Right cardiac atrium (tissue), 5 donors: ENCODE measurements around the gene MC4R. TPM values are rescaled to one million over a fixed set of nuclear protein-coding genes. Genes with fewer than 3 reads are reported as not detected.
"Not testable (repeated sequence)": the region's sequence is repeated elsewhere in the genome, so short reads cannot be mapped to it uniquely, and the experiment has no call there.

Experiments
- ATAC-seq, 2 donors: fragments of 200-7000 bp; cut with Tn5 transposase; one replicate each; pipeline versions ENCODE4 v1.8.0 to v1.9.1; 2020; ENCODE audit warnings: moderate library complexity in 2 of 2, mild to moderate bottlenecking in 1 of 2
- DNase-seq, 3 donors: peaks; one replicate each; pipeline ENCODE4 v3.0.0-alpha.2; 2020
- H3K27ac ChIP-seq: one replicate; pipeline ENCODE4 v1.5.1; 2013; ENCODE audit warnings: mild to moderate bottlenecking, low read length, control low read depth, moderate library complexity
- H3K27me3 ChIP-seq: one replicate; pipeline ENCODE4 v1.6.1; 2013; ENCODE audit not compliant: control insufficient read depth, insufficient read depth
- H3K4me1 ChIP-seq: one replicate; pipeline ENCODE4 v1.6.1; 2013; ENCODE audit warnings: low read length; ENCODE audit not compliant: control insufficient read depth, insufficient read depth
- H3K4me3 ChIP-seq: one replicate; pipeline ENCODE4 v1.5.1; 2013; ENCODE audit warnings: low read length, control low read depth
- H3K9me3 ChIP-seq: one replicate; pipeline ENCODE4 v1.6.1; 2013; ENCODE audit warnings: low read length; ENCODE audit not compliant: control insufficient read depth
- WGBS: extraction: QIAGEN DNeasy Blood & Tissue Kit; methylation state at CpG from one replicate; pipeline ENCODE4 v1.1.7; 2013; 5-methylcytosine and 5-hydroxymethylcytosine counted together
- intact Hi-C, 4 donors: fragments of 100-400 bp; cut with DNase I; formaldehyde crosslinking; loops; one replicate each; pipeline versions ENCODE4 v1.11.0 to v1.14.0; 2022 to 2023
- long read RNA-seq, 4 donors: library from polyadenylated mRNA; unstranded; transcript quantifications; one replicate each; pipeline ENCODE4 v2.0.0, GENCODE V29; 2020 to 2021
- polyA plus RNA-seq: library from polyadenylated mRNA; stranded (reverse); fragments of 200-250 nt; gene quantifications from one replicate; pipeline ENCODE4 v1.2.3, GENCODE V29; 2013
- total RNA-seq, 4 donors: library from RNA; stranded (reverse); fragmentation: NEBNext Ultra II Directional; extraction: Animal tissue kit (Norgen Biotek cat#: 25700); gene quantifications; one replicate each; pipeline ENCODE4 v1.2.1, GENCODE V29; 2021
- donor health status: healthy with polysubstance abuse.
- donor health status: DM: no; HTN: yes; CAD: no.
- donor health status: DM: no; HTN: no; CAD: no.
- donor health status: DM: no; HTN: yes; CAD: no; lungs with severe emphysema.
- donor health status: DM: yes; HTN: yes; CAD: no.

Gene MC4R
- not detected for total RNA-seq
- not detected for polyA plus RNA-seq
- long read RNA-seq, donor 1: 0 reads
- long read RNA-seq, donor 2: 0 reads
- long read RNA-seq, donor 3: 0 reads
- long read RNA-seq, donor 4: 0 reads

GRCh38 chr18:60372596-60372995 is at the start of gene MC4R:
Gene MC4R (minus strand): TSS chr18:60372775. CDS start chr18:60372349, 426 bp downstream.
- intact Hi-C loops: no loop called here
- no peaks in the 10 kb centered on the region for H3K4me1 ChIP-seq
- peak; percentile 19 to 67 (median 51) for DNase-seq
- no peak within 1 kb of the TSS for H3K27ac ChIP-seq
- no peaks in the 10 kb centered on the region for H3K9me3 ChIP-seq
- ATAC-seq: peak; percentile 74 to 91
- WGBS: under 1% methylated on average over 9 of the region's 9 CpGs
- H3K27me3 ChIP-seq: no peaks in the 10 kb centered on the region
- H3K4me3 ChIP-seq: no peak within 1 kb of the TSS

GRCh38 chr18:60422306-60422705 is 49.7 kb upstream of the MC4R start:
- DNase-seq: peak in 1 of 3 donors; percentile 16
- ATAC-seq, H3K27me3 ChIP-seq, intact Hi-C loops, H3K4me3 ChIP-seq, H3K9me3 ChIP-seq, H3K27ac ChIP-seq, H3K4me1 ChIP-seq: not testable (repeated sequence)
- 92% methylated on average over 8 of the region's 8 CpGs for WGBS

GRCh38 chr18:60421356-60422118 is 49.0 kb upstream of the MC4R start:
- H3K4me3 ChIP-seq: no peak overlapping the region

GRCh38 chr18:60417946-60418345 is 45.4 kb upstream of the MC4R start:
- intact Hi-C loops: no loop called here
- no peaks in the 10 kb centered on the region for H3K27me3 ChIP-seq
- no peak overlapping the region for H3K27ac ChIP-seq
- DNase-seq (no peak), ATAC-seq (no peak)
- H3K4me3 ChIP-seq: no peak overlapping the region
- no peaks in the 10 kb centered on the region for H3K9me3 ChIP-seq
- no peaks in the 10 kb centered on the region for H3K4me1 ChIP-seq

More at GRCh38 chr18:60421356-60422118, 49.0 kb upstream of the MC4R start:
- intact Hi-C loops: no loop called here
- Histone ChIP-seq H3K9me3 (no peaks in the 10 kb centered on the region), H3K27ac (no peak overlapping the region), H3K4me1 (no peaks in the 10 kb centered on the region), H3K27me3 (no peaks in the 10 kb centered on the region)
- WGBS: 77% methylated on average over 21 of the region's 21 CpGs
- no peak for ATAC-seq
- peak in 1 of 3 donors; percentile 17 for DNase-seq

GRCh38 chr18:60413944-60414547 is 41.5 kb upstream of the MC4R start:
- H3K9me3 ChIP-seq: no peaks in the 10 kb centered on the region
- intact Hi-C loops: no loop called here
- no peaks in the 10 kb centered on the region for H3K4me1 ChIP-seq
- H3K4me3 ChIP-seq: no peak overlapping the region
- no peak overlapping the region for H3K27ac ChIP-seq
- no peak for ATAC-seq
- no peaks in the 10 kb centered on the region for H3K27me3 ChIP-seq
- no peak for DNase-seq
- 91% methylated on average over 3 of the region's 3 CpGs for WGBS

GRCh38 chr18:60411715-60412114 is 39.1 kb upstream of the MC4R start:
- intact Hi-C loops: no loop called here
- Histone ChIP-seq H3K4me3 (no peak overlapping the region), H3K4me1 (no peaks in the 10 kb centered on the region), H3K27me3 (no peaks in the 10 kb centered on the region), H3K9me3 (no peaks in the 10 kb centered on the region), H3K27ac (no peak overlapping the region)
- ATAC-seq: no peak
- DNase-seq: no peak
- WGBS: 55% methylated on average over 5 of the region's 5 CpGs

- H3K4me3 ChIP-seq: no peak overlapping the region
- intact Hi-C loops: no loop called here
- WGBS: 30% methylated on average over 2 of the region's 2 CpGs
- no peak overlapping the region for H3K27ac ChIP-seq
- no peaks in the 10 kb centered on the region for H3K4me1 ChIP-seq
- ATAC-seq (no peak), DNase-seq (no peak)
- no peaks in the 10 kb centered on the region for H3K27me3 ChIP-seq
- H3K9me3 ChIP-seq: no peaks in the 10 kb centered on the region
Measured at GRCh38 chr18:60406721-60407120, 34.1 kb upstream of the MC4R start.

- ATAC-seq: no peak
- intact Hi-C loops: no loop called here
- 66% methylated on average over 6 of the region's 6 CpGs for WGBS
- DNase-seq: no peak
- no peaks in the 10 kb centered on the region for H3K9me3 ChIP-seq
- no peaks in the 10 kb centered on the region for H3K27me3 ChIP-seq
- no peak overlapping the region for H3K4me3 ChIP-seq
- H3K4me1 ChIP-seq: no peaks in the 10 kb centered on the region
- no peak overlapping the region for H3K27ac ChIP-seq
Measured at GRCh38 chr18:60404486-60405085, 32.0 kb upstream of the MC4R start.

GRCh38 chr18:60401346-60401745 is 28.8 kb upstream of the MC4R start:
- intact Hi-C loops: no loop called here
- no peak for ATAC-seq

GRCh38 chr18:60391571-60392226 is 19.1 kb upstream of the MC4R start:
- Histone ChIP-seq H3K4me1 (no peaks in the 10 kb centered on the region), H3K27me3 (no peaks in the 10 kb centered on the region), H3K27ac (no peak overlapping the region), H3K4me3 (no peak overlapping the region), H3K9me3 (no peaks in the 10 kb centered on the region)
- DNase-seq: no peak
- intact Hi-C loops: no loop called here
- 79% methylated on average over 4 of the region's 4 CpGs for WGBS
- ATAC-seq: no peak

More at GRCh38 chr18:60401346-60401745, 28.8 kb upstream of the MC4R start:
- no peak overlapping the region for H3K4me3 ChIP-seq
- H3K27me3 ChIP-seq: no peaks in the 10 kb centered on the region
- no peaks in the 10 kb centered on the region for H3K4me1 ChIP-seq
- no peaks in the 10 kb centered on the region for H3K9me3 ChIP-seq
- DNase-seq: no peak
- no peak overlapping the region for H3K27ac ChIP-seq

GRCh38 chr18:60389314-60389713 is 16.7 kb upstream of the MC4R start:
- DNase-seq: no peak
- intact Hi-C loops: no loop called here
- no peak for ATAC-seq
- no peaks in the 10 kb centered on the region for H3K9me3 ChIP-seq
- H3K27ac ChIP-seq: no peak overlapping the region
- WGBS: 40% methylated on average over 1 of the region's 1 CpG
- H3K4me1 ChIP-seq: no peaks in the 10 kb centered on the region
- H3K4me3 ChIP-seq: no peak overlapping the region
- no peaks in the 10 kb centered on the region for H3K27me3 ChIP-seq
